HG03025 (cell line): ENCODE measurements around the gene LYSMD1.

Experiments used
- ATAC-seq: cut with Tn5 transposase; IDR thresholded peaks from one replicate; pipeline ENCODE4 v1.9.1; 2021; ENCODE audit warnings: mild to moderate bottlenecking, moderate library complexity; ENCODE audit not compliant: unreplicated experiment, low FRiP score

LYSMD1 gene

GRCh38 chr1:151176514-151177045, 10.9 kb upstream of the LYSMD1 start:
- no peak for ATAC-seq

DNA sequence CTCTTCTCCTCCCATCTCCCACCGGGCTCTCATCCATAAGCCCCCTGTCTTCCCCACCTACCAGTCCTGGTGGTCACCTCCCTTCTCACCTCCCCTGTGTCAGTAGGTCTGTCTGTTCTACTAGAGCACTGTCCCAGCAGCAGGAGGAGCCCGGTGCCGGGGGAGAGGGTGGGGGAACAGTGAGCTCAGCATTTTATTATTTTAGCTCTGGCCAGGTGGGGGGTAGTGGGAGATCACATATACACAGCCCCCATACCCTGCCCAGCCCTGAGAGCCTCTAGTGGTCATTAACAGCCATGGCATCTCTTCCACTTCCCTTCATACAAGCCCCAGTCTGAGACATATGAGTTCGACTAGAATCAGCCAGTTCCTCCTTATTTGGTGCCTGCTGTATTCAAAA, 10.2 kb upstream of the LYSMD1 start, which contains the start of gene TMOD4:
TMOD4 (minus strand) TSS at position 119 of the 400 bp plus-strand sequence. CDS start 1,106 bp downstream, outside the sequence.
- ATAC-seq: no peak

DNA sequence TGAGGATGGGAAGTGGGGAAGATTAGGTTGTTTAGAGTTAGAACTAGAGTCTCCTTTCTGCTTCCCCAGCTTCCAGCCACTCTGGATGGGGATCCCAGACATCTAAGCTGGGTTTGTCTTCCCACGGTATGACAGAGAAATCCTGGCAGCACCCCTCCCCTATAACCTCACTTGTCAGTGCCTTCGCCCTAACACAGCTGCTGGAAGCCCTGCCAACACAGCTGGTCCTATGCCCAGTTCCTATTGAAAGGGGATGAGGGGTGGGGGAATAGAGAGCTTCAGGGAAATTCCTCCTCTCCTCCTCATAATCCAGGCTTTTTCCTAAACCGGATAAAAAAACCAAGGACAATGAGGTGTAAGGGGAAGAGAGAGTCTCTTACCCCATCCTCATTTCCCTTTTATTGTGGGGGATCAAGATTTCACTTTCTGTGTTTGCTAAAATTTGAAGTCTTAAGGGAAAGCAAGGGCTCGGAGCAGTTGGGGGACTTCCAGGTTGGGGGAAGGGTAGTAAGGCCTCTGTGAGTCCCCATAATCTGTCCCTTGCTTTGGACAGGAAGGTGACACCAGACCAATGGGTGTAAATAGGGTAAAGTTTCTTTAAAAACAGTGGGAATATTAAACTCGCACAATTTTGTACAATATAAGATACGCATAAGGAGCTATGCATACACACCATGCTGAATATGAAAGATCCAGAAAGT, 9.5 kb upstream of the LYSMD1 start:
- ATAC-seq: no peak

GRCh38 chr1:151171190-151171589, 5.5 kb upstream of the LYSMD1 start:
- no peak for ATAC-seq

DNA sequence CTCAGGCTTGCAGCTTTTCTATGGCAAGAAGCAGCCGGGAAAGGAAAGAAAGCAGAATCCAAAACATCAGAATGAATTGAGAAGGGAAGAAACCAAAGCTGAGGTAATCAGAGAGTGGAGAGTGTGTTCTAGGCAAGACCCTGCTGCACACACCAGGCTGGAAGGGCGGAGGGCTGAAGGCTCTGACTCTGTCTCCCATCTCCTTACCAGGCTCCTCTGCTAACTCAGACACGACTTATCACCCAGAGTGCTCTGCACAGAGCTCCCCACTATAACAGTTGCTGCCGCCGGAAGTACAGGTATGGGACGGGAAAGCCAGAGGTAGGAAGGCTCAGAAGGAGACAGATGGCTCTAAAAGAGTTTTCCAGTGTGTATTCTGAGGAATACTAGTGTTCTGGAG, 1.4 kb upstream of the LYSMD1 start:
- ATAC-seq: no peak

DNA sequence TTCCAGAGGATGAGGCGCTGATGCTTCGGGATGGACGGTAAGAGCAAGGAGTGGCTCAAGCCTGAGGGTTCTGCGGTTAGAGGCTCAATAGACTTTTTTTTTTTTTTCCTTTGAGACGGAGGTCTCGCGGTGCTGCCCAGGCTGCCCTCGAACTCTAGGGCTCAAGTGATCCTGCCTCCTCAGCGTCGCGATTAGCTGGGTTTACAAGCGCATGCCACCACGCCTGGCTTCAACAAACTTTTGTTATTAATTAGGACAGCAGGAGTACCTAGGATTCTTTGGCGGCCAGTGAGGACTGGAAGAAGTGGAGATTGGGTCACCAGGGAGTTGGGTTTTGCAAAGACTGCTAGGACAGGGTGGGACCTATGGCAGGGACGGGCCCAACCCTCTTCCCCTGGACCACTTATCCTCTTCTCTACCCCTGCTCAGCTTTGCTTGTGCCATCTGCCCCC, 829 bp upstream of the LYSMD1 start:
- no peak for ATAC-seq

DNA sequence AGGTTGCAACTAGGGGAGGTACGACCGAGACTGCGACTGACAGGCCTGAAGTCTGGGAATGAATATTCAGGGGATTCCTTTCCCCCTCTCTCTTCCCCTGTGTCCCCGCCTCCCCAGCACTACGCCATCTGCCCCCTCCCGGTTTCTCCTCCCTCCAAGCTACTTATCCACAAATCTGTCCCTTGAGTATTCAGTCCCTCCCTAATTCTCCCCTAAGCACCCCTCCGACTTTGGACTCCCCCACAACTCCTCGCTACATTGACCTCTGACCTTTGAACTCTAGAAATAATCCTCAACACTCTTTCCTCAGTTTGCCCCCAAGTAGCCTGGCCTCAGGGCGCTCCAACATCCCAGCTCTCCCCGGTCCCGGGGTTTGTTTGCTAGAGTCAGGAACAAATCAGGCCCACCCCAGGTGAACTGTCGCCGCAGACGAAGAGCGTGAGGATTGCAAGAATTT, 393 bp downstream of the LYSMD1 start:
- no peak for ATAC-seq

- ATAC-seq: no peak
These were observed 896 bp downstream of the LYSMD1 start for GRCh38 chr1:151164732-151165280.

GRCh38 chr1:151159373-151159772, 6.3 kb downstream of the LYSMD1 start:
- ATAC-seq: no peak

DNA sequence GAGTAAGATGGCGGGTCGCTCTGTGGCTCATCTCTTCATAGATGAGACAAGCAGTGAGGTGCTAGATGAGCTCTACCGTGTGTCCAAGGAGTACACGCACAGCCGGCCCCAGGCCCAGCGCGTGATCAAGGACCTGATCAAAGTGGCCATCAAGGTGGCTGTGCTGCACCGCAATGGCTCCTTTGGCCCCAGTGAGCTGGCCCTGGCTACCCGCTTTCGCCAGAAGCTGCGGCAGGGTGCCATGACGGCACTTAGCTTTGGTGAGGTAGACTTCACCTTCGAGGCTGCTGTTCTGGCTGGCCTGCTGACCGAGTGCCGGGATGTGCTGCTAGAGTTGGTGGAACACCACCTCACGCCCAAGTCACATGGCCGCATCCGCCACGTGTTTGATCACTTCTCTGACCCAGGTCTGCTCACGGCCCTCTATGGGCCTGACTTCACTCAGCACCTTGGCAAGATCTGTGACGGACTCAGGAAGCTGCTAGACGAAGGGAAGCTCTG, 6.9 kb downstream of the LYSMD1 start:
- ATAC-seq: no peak

GRCh38 chr1:151158326-151158725, 7.4 kb downstream of the LYSMD1 start:
- ATAC-seq: no peak

DNA sequence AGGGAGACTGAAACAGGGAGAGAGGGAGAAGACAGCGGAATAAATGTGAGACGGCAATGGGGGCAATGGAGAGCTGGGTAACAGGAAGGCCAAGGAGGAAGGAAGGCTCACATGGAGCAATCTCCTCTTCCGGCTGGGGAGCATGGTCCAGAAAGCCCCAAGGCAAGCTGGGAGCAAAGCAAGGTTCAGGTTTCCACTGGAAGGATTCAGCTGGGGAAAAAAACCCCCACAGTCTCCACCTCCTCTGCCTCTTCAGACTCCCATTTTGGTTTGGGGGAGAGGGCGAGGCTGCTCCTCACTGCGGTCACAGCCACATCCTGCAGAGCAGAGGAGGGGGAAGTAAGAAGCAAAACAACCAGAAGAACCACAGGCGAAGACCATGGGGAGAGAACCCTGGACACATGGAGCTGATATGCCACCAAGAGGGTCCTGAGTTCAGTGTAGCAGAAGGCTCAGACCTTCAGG, 8.6 kb downstream of the LYSMD1 start:
- no peak for ATAC-seq

GRCh38 chr1:151156515-151156819, 9.2 kb downstream of the LYSMD1 start, which contains the start of gene TNFAIP8L2:
Gene TNFAIP8L2, plus strand, starts transcription at chr1:151156649. Its CDS starts 2,049 bp downstream, at chr1:151158698.
- ATAC-seq: peak; percentile 72

DNA sequence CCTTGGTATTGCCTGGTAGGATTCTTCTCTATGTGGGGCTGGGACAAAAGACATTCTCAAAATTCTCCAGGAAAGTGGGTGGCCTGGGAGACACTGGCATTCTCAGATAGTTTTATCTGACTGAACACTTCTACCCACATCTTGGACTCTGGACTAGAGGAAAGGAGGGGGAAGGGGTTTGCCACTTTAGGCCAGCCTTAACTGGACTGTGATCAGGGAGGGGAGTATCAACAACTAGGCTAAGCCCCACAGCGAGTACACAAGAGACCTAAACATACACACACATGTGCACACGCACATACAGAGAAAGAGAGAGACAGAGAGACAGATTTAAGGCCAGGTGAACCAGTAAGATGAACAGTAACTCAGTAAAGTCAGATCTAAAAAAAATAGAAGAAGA, 18.0 kb downstream of the LYSMD1 start:
- no peak for ATAC-seq

DNA sequence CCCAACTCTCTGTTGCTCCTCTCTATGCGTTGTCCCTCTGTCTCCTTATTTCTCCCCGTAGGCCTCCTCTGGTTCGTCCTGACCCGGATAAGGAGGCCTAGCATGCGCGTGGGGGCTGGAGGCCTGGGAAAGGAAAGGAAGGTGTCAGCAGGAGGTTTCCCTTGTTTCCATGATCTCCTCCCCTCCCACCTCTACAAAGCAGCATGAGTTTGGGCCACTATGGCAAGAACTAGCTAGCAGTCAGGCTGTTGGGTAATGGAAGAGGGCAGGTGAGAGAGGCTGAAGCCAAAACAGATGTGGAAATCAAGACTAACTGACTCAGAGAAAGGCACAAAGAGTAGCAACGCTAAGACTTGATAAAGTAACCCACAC, 18.6 kb downstream of the LYSMD1 start:
- no peak for ATAC-seq

DNA sequence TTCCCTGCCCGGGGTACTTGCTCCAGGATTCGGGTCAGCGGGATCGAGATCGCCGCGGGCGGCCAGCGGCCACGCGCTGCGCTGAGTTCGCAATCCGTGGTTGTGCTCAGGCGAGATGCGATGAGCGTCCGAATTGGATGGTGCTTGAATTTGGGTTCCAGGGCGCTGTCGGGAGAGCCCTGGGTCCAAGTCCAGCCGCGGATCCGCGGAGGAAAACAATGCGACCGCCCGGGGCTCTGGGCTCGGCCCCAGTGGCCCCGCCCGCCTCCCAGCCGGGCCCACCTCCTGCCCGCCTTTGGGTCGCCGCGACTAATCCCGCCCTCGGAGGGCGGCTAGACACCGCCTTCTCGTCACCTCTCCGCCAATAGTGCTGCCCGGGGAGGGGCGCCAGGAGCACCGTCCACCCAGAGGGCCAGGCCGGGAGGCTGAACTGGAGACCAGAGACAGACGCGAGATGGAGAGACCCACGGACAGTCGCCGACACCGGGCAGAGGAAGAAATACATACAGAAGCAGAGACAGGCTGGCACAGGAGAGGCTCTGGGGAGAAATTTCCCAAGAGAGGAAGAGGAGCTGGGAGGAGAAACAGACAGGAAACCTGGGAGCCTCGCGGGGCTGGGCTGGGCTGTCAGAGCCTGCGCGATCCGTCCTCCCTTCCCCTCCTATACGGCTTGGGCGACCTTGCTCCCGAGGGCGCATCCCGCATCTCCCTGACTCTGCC, 19.1 kb downstream of the LYSMD1 start, which contains the start of gene SEMA6C:
SEMA6C (minus strand) TSS at position 220 of the 720 bp plus-strand sequence. CDS start 4,010 bp downstream, outside the sequence.
- ATAC-seq: peak; percentile 96

GRCh38 chr1:151146072-151146411, 19.7 kb downstream of the LYSMD1 start:
- ATAC-seq: no peak

GRCh38 chr1:151145304-151146071, 20.2 kb downstream of the LYSMD1 start:
- ATAC-seq: no peak

- no peak for ATAC-seq
These were observed 21.0 kb downstream of the LYSMD1 start for GRCh38 chr1:151144474-151145303.
